ENCODE measurements around the gene ROR2. TPM values are rescaled to one million over a fixed set of nuclear protein-coding genes. Genes with fewer than 3 reads are reported as not detected.
"Not testable (repeated sequence)": the region's sequence is repeated elsewhere in the genome, so short reads cannot be mapped to it uniquely, and the experiment has no call there.

The ROR2 gene
- total RNA-seq, 1 experiment from 2014 or later, result 2.7 TPM

DNA sequence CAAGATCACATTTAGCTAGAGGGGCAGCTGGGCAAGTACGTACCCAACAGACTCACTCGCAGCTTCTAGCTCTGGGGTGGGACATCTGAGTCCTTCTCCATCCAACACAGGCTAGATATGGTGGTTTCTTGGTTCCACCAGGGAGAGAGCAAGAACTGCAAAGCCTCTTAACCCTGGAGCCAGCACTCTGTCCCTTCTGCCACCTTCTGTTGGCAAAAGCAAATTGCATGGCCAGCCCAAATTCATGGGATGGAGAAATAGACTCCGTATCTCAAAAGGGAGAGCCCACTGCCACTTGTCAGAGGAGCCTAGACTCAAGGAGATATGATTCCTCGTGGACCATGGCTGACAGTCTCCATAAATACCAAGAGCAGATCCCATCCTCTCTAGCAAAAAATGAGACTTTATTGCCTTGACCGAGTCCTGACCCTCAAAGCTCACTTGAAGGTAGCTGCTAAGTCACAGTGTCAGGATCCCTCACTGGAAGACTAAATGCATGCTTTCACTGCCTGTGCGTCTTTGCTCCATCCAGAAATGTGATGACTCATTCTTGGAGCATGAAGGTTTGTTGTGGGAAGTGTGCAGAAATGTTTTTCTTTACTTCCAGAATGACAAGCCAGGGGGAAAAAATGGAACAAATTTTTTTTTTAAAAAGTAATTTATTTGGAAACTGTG is 28.8 kb upstream of the ROR2 start:
- no peak overlapping the region for H4K5ac ChIP-seq (ENCODE audit: insufficient read length, low read depth, low read length)
- no peak overlapping the region for H3K27ac ChIP-seq (ENCODE audit: insufficient read length, low read depth, low read length)
- H3K9me3 ChIP-seq (ENCODE audit: control insufficient read depth, low read depth, low read length), result no peaks in the 10 kb centered on the region
- no peak overlapping the region for H3K23ac ChIP-seq (ENCODE audit: insufficient read length, low read depth, low read length)
- DNase-seq, result peak; percentile 61
- no peaks in the 10 kb centered on the region for H3K79me1 ChIP-seq (ENCODE audit: insufficient read depth, low read depth, low read length, poor library complexity, severe bottlenecking)
- H3K4me3 Mint-ChIP-seq, result no peak overlapping the region
- TF ChIP-seq, protein P1, sequence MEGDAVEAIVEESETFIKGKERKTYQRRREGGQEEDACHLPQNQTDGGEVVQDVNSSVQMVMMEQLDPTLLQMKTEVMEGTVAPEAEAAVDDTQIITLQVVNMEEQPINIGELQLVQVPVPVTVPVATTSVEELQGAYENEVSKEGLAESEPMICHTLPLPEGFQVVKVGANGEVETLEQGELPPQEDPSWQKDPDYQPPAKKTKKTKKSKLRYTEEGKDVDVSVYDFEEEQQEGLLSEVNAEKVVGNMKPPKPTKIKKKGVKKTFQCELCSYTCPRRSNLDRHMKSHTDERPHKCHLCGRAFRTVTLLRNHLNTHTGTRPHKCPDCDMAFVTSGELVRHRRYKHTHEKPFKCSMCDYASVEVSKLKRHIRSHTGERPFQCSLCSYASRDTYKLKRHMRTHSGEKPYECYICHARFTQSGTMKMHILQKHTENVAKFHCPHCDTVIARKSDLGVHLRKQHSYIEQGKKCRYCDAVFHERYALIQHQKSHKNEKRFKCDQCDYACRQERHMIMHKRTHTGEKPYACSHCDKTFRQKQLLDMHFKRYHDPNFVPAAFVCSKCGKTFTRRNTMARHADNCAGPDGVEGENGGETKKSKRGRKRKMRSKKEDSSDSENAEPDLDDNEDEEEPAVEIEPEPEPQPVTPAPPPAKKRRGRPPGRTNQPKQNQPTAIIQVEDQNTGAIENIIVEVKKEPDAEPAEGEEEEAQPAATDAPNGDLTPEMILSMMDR (conservative IDR thresholded peaks at IDR 0.05), result peak; percentile 71
- H3K27ac Mint-ChIP-seq, result no peak overlapping the region
- H2AFZ ChIP-seq (ENCODE audit: low read length), result no peak overlapping the region
- H3K4ac ChIP-seq (ENCODE audit: low read depth, low read length), result no peak overlapping the region
- no peak overlapping the region for H3K9ac ChIP-seq (ENCODE audit: extremely low read depth, insufficient read length, low read length)
- H3K56ac ChIP-seq (ENCODE audit: insufficient read length, low read depth, low read length), result no peak overlapping the region
- no peak overlapping the region for H2BK20ac ChIP-seq (ENCODE audit: low read depth, low read length, poor library complexity, severe bottlenecking)
- no CpG with 5 or more reads among the region's 6 CpGs for WGBS (ENCODE audit: extremely low coverage, insufficient read length, low lambda C conversion rate)
- H3K27me3 ChIP-seq (ENCODE audit: insufficient read depth, low read length), result no peaks in the 10 kb centered on the region
- no peaks in the 10 kb centered on the region for H3K23me2 ChIP-seq (ENCODE audit: insufficient read length, low read depth, low read length, poor library complexity, severe bottlenecking)
- no peak overlapping the region for H2BK15ac ChIP-seq (ENCODE audit: low read depth, low read length)
- H2BK120ac ChIP-seq (ENCODE audit: low read depth, low read length, poor library complexity, severe bottlenecking), result no peak overlapping the region
- H3T11ph ChIP-seq (ENCODE audit: low read length), result no peak overlapping the region
- H3K4me1 ChIP-seq (ENCODE audit: insufficient read depth, low read length), result no peaks in the 10 kb centered on the region
- no peak overlapping the region for H2AK5ac ChIP-seq (ENCODE audit: insufficient read length, low read length)
- no peaks in the 10 kb centered on the region for H4K20me1 ChIP-seq (ENCODE audit: control insufficient read depth, insufficient read depth, insufficient read length)
- H4K91ac ChIP-seq (ENCODE audit: insufficient read length, low read depth, low read length), result no peak overlapping the region
- H3K36me3 Mint-ChIP-seq (ENCODE audit: insufficient read depth in 1 of 3, low read depth in 3 of 3), result peaks cover 3 to 16% (median 6%) of the 10 kb centered on the region in 3 experiments
- no peak overlapping the region for H3K14ac ChIP-seq (ENCODE audit: insufficient read depth, low read length)
- H3K4me1 Mint-ChIP-seq, result peaks cover 8 to 10% of the 10 kb centered on the region in 2 experiments
- no peaks in the 10 kb centered on the region for H3K79me2 ChIP-seq (ENCODE audit: insufficient read depth, low read length)
- no peak overlapping the region for H3K18ac ChIP-seq (ENCODE audit: insufficient read length, low read depth, low read length)
- peaks cover 4% of the 10 kb centered on the region; the same call in 1 of the 2 replicates for H3K27me3 Mint-ChIP-seq (ENCODE audit: low read depth)
- H2BK5ac ChIP-seq (ENCODE audit: insufficient read length, low read length), result no peak overlapping the region
- no peak overlapping the region for H2BK12ac ChIP-seq (ENCODE audit: insufficient read length, low read depth, low read length)
- H3K4me2 ChIP-seq (ENCODE audit: insufficient read depth, insufficient read length, low read length), result no peak overlapping the region
- peaks cover 12 to 33% of the 10 kb centered on the region in 2 experiments for H3K9me3 Mint-ChIP-seq
- no peak overlapping the region for H4K8ac ChIP-seq (replicated peaks; ENCODE audit: insufficient read length, low read depth, low read length)

DNA sequence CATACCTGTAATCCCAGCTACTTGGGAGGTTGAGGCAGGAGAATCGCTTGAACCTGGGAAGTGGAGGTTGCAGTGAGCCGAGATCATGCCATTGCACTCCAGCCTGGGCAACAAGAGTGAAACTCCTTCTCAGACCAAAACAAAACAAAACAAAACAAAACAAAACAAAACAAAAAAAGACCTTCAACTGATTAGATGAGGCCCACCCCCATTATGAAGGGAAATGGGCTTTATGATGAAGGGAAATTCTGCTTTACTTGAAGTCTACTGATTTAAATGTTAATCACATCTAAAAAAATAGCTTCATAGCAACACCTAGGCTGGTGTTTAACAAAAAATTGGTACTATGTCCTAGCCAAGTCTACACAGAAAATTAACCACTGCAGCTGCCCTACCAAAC is 25.2 kb upstream of the ROR2 start:
- H3T11ph ChIP-seq (ENCODE audit: low read length); H3K9me3 ChIP-seq (ENCODE audit: control insufficient read depth, low read depth, low read length); H2BK20ac ChIP-seq (ENCODE audit: low read depth, low read length, poor library complexity, severe bottlenecking); H3K9me3 Mint-ChIP-seq; H3K79me2 ChIP-seq (ENCODE audit: insufficient read depth, low read length); H3K27me3 ChIP-seq (ENCODE audit: insufficient read depth, low read length); H2BK12ac ChIP-seq (ENCODE audit: insufficient read length, low read depth, low read length); H3K23me2 ChIP-seq (ENCODE audit: insufficient read length, low read depth, low read length, poor library complexity, severe bottlenecking); H3K4me1 Mint-ChIP-seq; H4K8ac ChIP-seq (replicated peaks; ENCODE audit: insufficient read length, low read depth, low read length); H4K91ac ChIP-seq (ENCODE audit: insufficient read length, low read depth, low read length); H3K9ac ChIP-seq (ENCODE audit: extremely low read depth, insufficient read length, low read length); H3K4ac ChIP-seq (ENCODE audit: low read depth, low read length); H4K20me1 ChIP-seq (ENCODE audit: control insufficient read depth, insufficient read depth, insufficient read length); H3K4me3 Mint-ChIP-seq; H3K14ac ChIP-seq (ENCODE audit: insufficient read depth, low read length); H2AK5ac ChIP-seq (ENCODE audit: insufficient read length, low read length); H3K4me2 ChIP-seq (ENCODE audit: insufficient read depth, insufficient read length, low read length); H3K23ac ChIP-seq (ENCODE audit: insufficient read length, low read depth, low read length); H3K27me3 Mint-ChIP-seq (ENCODE audit: low read depth); H2BK120ac ChIP-seq (ENCODE audit: low read depth, low read length, poor library complexity, severe bottlenecking); H2AFZ ChIP-seq (ENCODE audit: low read length); H3K56ac ChIP-seq (ENCODE audit: insufficient read length, low read depth, low read length); H2BK5ac ChIP-seq (ENCODE audit: insufficient read length, low read length); DNase-seq; H3K79me1 ChIP-seq (ENCODE audit: insufficient read depth, low read depth, low read length, poor library complexity, severe bottlenecking); H3K27ac Mint-ChIP-seq; H3K18ac ChIP-seq (ENCODE audit: insufficient read length, low read depth, low read length); H2BK15ac ChIP-seq (ENCODE audit: low read depth, low read length); H3K4me1 ChIP-seq (ENCODE audit: insufficient read depth, low read length); H3K36me3 Mint-ChIP-seq (ENCODE audit: insufficient read depth in 1 of 3, low read depth in 3 of 3); H4K5ac ChIP-seq (ENCODE audit: insufficient read length, low read depth, low read length); H3K27ac ChIP-seq (ENCODE audit: insufficient read length, low read depth, low read length): not testable (repeated sequence)
- no CpG with 5 or more reads among the region's 2 CpGs for WGBS (ENCODE audit: extremely low coverage, insufficient read length, low lambda C conversion rate)
